Transverse colon (tissue), 4 donors: ENCODE results near the gene TP53AIP1. TPM values are rescaled to one million over a fixed set of nuclear protein-coding genes. Genes with fewer than 3 reads are reported as not detected.

Source experiments
- DNase-seq: peaks from one replicate; pipeline ENCODE4 v3.0.0-alpha.2; 2019
- H3K27ac ChIP-seq, 4 donors: fragments of 200-600 bp; sonication (generic); 2 replicates each; pipeline ENCODE4 v1.5.1; 2016 to 2018; ENCODE audit warnings: inconsistent platforms in 4 of 4
- H3K27me3 ChIP-seq: fragments of 200-600 bp; sonication (generic); 2 replicates; pipeline ENCODE4 v1.5.1; 2017; ENCODE audit warnings: inconsistent platforms
- H3K36me3 ChIP-seq, 4 donors: fragments of 200-600 bp; sonication (generic); 2 replicates each; pipeline ENCODE4 v1.5.1; 2017 to 2019; ENCODE audit warnings: inconsistent platforms in 4 of 4
- H3K4me1 ChIP-seq, 4 donors: fragments of 200-600 bp; sonication (generic); 2 replicates each; pipeline ENCODE4 v1.5.1; 2017 to 2020; ENCODE audit warnings: inconsistent platforms in 4 of 4
- H3K4me3 ChIP-seq, 4 donors: fragments of 200-600 bp; sonication (generic); 1 replicate in 1 of 4; 2 replicates in 3 of 4; pipeline versions ENCODE4 v1.5.1 to v1.6.1; 2017 to 2019; ENCODE audit warnings: inconsistent platforms in 4 of 4
- H3K9me3 ChIP-seq, 2 donors: fragments of 200-600 bp; sonication (generic); 2 replicates each; pipeline ENCODE4 v1.5.1; 2017 to 2019; ENCODE audit warnings: inconsistent platforms in 2 of 2
- CTCF ChIP-seq, 5 experiments: fragments of 200-600 bp in 3 of 5; fragments of 450-650 bp in 2 of 5; sonication (generic) in 3 of 5; IDR thresholded peaks; 1 replicate in 2 of 5; 2 replicates in 3 of 5; pipeline ENCODE4 v1.5.1; 2016 to 2017; ENCODE audit warnings: antibody characterized with exemption in 5 of 5, inconsistent platforms in 3 of 5, mild to moderate bottlenecking in 2 of 5, moderate library complexity in 1 of 5
- EP300 ChIP-seq: sonication (generic); formaldehyde crosslinking; IDR thresholded peaks from one replicate; pipeline ENCODE4 v1.6.1; 2017; ENCODE audit warnings: antibody characterized with exemption, low read depth
- POLR2A ChIP-seq: fragments of 450-650 bp; IDR thresholded peaks from one replicate; pipeline ENCODE4 v1.6.1; 2016; ENCODE audit warnings: antibody characterized with exemption, mild to moderate bottlenecking, moderate library complexity
- POLR2AphosphoS5 ChIP-seq, 3 donors: sonication (generic); formaldehyde crosslinking; IDR thresholded peaks; one replicate each; pipeline ENCODE4 v1.6.1; 2016; ENCODE audit warnings: antibody characterized with exemption in 3 of 3
- WGBS, 2 donors: methylation state at CpG; one replicate each; pipeline ENCODE4 v1.1.5; 2018; ENCODE audit warnings: low coverage in 1 of 2; 5-methylcytosine and 5-hydroxymethylcytosine counted together
- in situ Hi-C, 4 donors: fragments of 200-750 bp; cut with MboI; loops; one replicate each; pipeline versions ENCODE4 v1.15.0 to v1.15.1; 2017; ENCODE audit warnings: low sequenced_read_pairs in 3 of 4, low pct_ligation_motif_present in 1 of 4, low pct_unique_long_range_greater_than_20kb in 1 of 4
- intact Hi-C: fragments of 100-400 bp; cut with DNase I; formaldehyde crosslinking; loops from one replicate; pipeline ENCODE4 v1.15.1; 2023; ENCODE audit warnings: low total_unique reads
- total RNA-seq, 4 donors: library from RNA; depleted of rRNA; stranded (reverse); fragments of >200 nt; gene quantifications; one replicate each; pipeline ENCODE4 v1.1.0, GENCODE V29; 2016

TP53AIP1 gene
- total RNA-seq, 4 donors from 2014 or later = 0.20 to 0.48 (median 0.41) TPM; not detected in 1

GRCh38 chr11:128936606-128937251 lies 5.9 kb downstream of the TP53AIP1 start:
- Histone ChIP-seq H3K4me3 (no peak overlapping the region), H3K36me3 (no peaks in the 10 kb centered on the region), H3K27me3 (no peaks in the 10 kb centered on the region), H3K9me3 (no peaks in the 10 kb centered on the region), H3K27ac (no peak overlapping the region), H3K4me1 (no peaks in the 10 kb centered on the region)
- DNase-seq = no peak
- 87 to 96% methylated on average over 4 to 14 of the region's 16 CpGs for WGBS, 2 donors
- TF ChIP-seq EP300 = no peak
- no peak for TF ChIP-seq CTCF (IDR thresholded peaks at IDR 0.05)
- no peak for TF ChIP-seq POLR2AphosphoS5 (IDR thresholded peaks at IDR 0.05)
- no peak for TF ChIP-seq POLR2A
- intact Hi-C loops = no loop called here
- in situ Hi-C loops = no loop called here

GRCh38 chr11:128934926-128935325 lies 7.7 kb downstream of the TP53AIP1 start:
- in situ Hi-C loops = no loop called here
- intact Hi-C loops = no loop called here

GRCh38 chr11:128934351-128934750 lies 8.3 kb downstream of the TP53AIP1 start:
- Histone ChIP-seq H3K27ac (no peak overlapping the region), H3K4me3 (no peak overlapping the region), H3K9me3 (no peaks in the 10 kb centered on the region), H3K36me3 (no peaks in the 10 kb centered on the region), H3K27me3 (no peaks in the 10 kb centered on the region), H3K4me1 (no peaks in the 10 kb centered on the region)
- TF ChIP-seq POLR2AphosphoS5 (IDR thresholded peaks at IDR 0.05) = no peak
- no peak for TF ChIP-seq POLR2A
- intact Hi-C loops (no loop called here), in situ Hi-C loops (no loop called here)
- no peak for DNase-seq
- 92% methylated on average over 7 of the region's 7 CpGs; no CpG with 5 or more reads in 1 of the 2 donors for WGBS, 2 donors

More at GRCh38 chr11:128934926-128935325, 7.7 kb downstream of the TP53AIP1 start:
- no peak for TF ChIP-seq EP300
- no peak for TF ChIP-seq CTCF (IDR thresholded peaks at IDR 0.05)
- no peak for TF ChIP-seq POLR2AphosphoS5 (IDR thresholded peaks at IDR 0.05)
- TF ChIP-seq POLR2A = no peak
- Histone ChIP-seq H3K27me3 (no peaks in the 10 kb centered on the region), H3K4me1 (no peaks in the 10 kb centered on the region), H3K27ac (no peak overlapping the region), H3K4me3 (no peak overlapping the region), H3K9me3 (no peaks in the 10 kb centered on the region), H3K36me3 (no peaks in the 10 kb centered on the region)
- WGBS, 2 donors = 91 to 95% methylated on average over 4 to 10 of the region's 10 CpGs
- no peak for DNase-seq

- in situ Hi-C loops = no loop called here
- WGBS, 2 donors = 87 to 93% methylated on average over 4 to 7 of the region's 7 CpGs
- DNase-seq = no peak
- Histone ChIP-seq H3K4me1 (no peaks in the 10 kb centered on the region), H3K36me3 (no peaks in the 10 kb centered on the region), H3K27me3 (no peaks in the 10 kb centered on the region), H3K9me3 (no peaks in the 10 kb centered on the region), H3K27ac (no peak overlapping the region), H3K4me3 (no peak overlapping the region)
- TF ChIP-seq POLR2A (no peak), POLR2AphosphoS5 (IDR thresholded peaks at IDR 0.05) (no peak), CTCF (IDR thresholded peaks at IDR 0.05) (no peak), EP300 (no peak)
- intact Hi-C loops = no loop called here
Observed at GRCh38 chr11:128933481-128934178, 9.0 kb downstream of the TP53AIP1 start.
